ENCODE data around the gene CELSR1.

GRCh38 chr22:46572911-46573780, 35.7 kb upstream of the CELSR1 start:
- TF ChIP-seq CTCF (IDR thresholded peaks at IDR 0.05; ENCODE audit: low read length) (no peak), EZH2 (optimal IDR thresholded peaks at IDR 0.05; ENCODE audit: low read depth, low read length) (no peak)
